B cell (primary cell): ENCODE results near the gene MRPL10. TPM values are rescaled to one million over a fixed set of nuclear protein-coding genes. Genes with fewer than 3 reads are reported as not detected.

Experiments used
- ATAC-seq: fragments of 200-7000 bp; cut with Tn5 transposase; one replicate; pipeline ENCODE4 v1.10.0; 2021; ENCODE audit warnings: low read depth, mild to moderate bottlenecking, moderate number of reproducible peaks, moderate library complexity
- CTCF ChIA-PET: fragments of 350-600 bp; sonication (Branson Sonifier 250); formaldehyde crosslinking; loops from one replicate; lab custom pipeline; 2021; ENCODE audit warnings: antibody characterized with exemption, inconsistent platforms; lab: Charles Lee
- POLR2A ChIA-PET: fragments of 350-600 bp; sonication (Branson Sonifier 250); formaldehyde crosslinking; loops from one replicate; lab custom pipeline; 2021; ENCODE audit warnings: antibody characterized with exemption; lab: Charles Lee
- DNase-seq: peaks from one replicate; pipeline ENCODE4 v3.0.0; 2013
- H2AFZ ChIP-seq: 2 replicates; pipeline ENCODE4 v1.6.1; 2012; ENCODE audit warnings: mild to moderate bottlenecking, low read depth, low read length; ENCODE audit not compliant: insufficient read depth, poor library complexity, severe bottlenecking
- H3K27ac ChIP-seq, 2 donors: 1 replicate in 1 of 2; 2 replicates in 1 of 2; pipeline ENCODE4 v1.5.1; 2012 to 2013; ENCODE audit warnings: low read length in 2 of 2, mild to moderate bottlenecking in 2 of 2, moderate library complexity in 1 of 2
- H3K27me3 ChIP-seq, 4 experiments: fragments of 200-600 bp in 1 of 4; sonication (generic) in 1 of 4; replicated peaks in 1 of 4; 1 replicate in 2 of 4; 2 replicates in 2 of 4; pipeline versions ENCODE4 v1.6.1 to v1.7.0; 2013 to 2016; ENCODE audit warnings: low read length in 3 of 4, mild to moderate bottlenecking in 2 of 4, mixed read lengths in 1 of 4, moderate library complexity in 1 of 4; ENCODE audit not compliant: insufficient read depth in 4 of 4, control insufficient read depth in 3 of 4; ENCODE audit errors: control extremely low read depth in 1 of 4
- H3K36me3 ChIP-seq, 2 experiments: replicated peaks in 1 of 2; 1 replicate in 1 of 2; 2 replicates in 1 of 2; pipeline versions ENCODE4 v1.6.1 to v1.7.1; 2013; ENCODE audit warnings: low read length in 1 of 2; ENCODE audit not compliant: insufficient read depth in 2 of 2, control insufficient read depth in 1 of 2; ENCODE audit errors: control extremely low read depth in 1 of 2, extremely low read depth in 1 of 2
- H3K4me1 ChIP-seq, 2 donors: fragments of 200-600 bp in 1 of 2; sonication (generic) in 1 of 2; 1 replicate in 1 of 2; 2 replicates in 1 of 2; pipeline versions ENCODE4 v1.5.1 to v1.6.1; 2013 to 2017; ENCODE audit warnings: low read length in 2 of 2; ENCODE audit not compliant: control insufficient read depth in 2 of 2, insufficient read depth in 2 of 2
- H3K4me2 ChIP-seq: replicated peaks from 2 replicates; pipeline ENCODE3; 2012; ENCODE audit warnings: mild to moderate bottlenecking, low read depth, low read length; ENCODE audit not compliant: poor library complexity, severe bottlenecking
- H3K4me3 ChIP-seq, 5 experiments: fragments of 200-600 bp in 1 of 5; sonication (generic) in 1 of 5; 1 replicate in 3 of 5; 2 replicates in 2 of 5; pipeline versions ENCODE4 v1.5.1 to v1.7.0; 2011 to 2016; ENCODE audit warnings: low read length in 4 of 5, mild to moderate bottlenecking in 4 of 5, low read depth in 2 of 5, control low read depth in 1 of 5, moderate library complexity in 1 of 5; ENCODE audit not compliant: insufficient read depth in 1 of 5; ENCODE audit errors: control extremely low read depth in 1 of 5, extremely low read depth in 1 of 5
- H3K79me2 ChIP-seq: fragments of 200-600 bp; sonication (generic); one replicate; pipeline ENCODE4 v1.6.0; 2016; ENCODE audit warnings: low read length; ENCODE audit not compliant: control insufficient read depth, insufficient read depth
- H3K9ac ChIP-seq: fragments of 200-600 bp; sonication (generic); 2 replicates; pipeline ENCODE4 v1.6.1; 2017; ENCODE audit warnings: mild to moderate bottlenecking, low read length, moderate library complexity
- H3K9me3 ChIP-seq, 3 donors: one replicate each; pipeline versions ENCODE4 v1.6.1 to v1.7.1; 2013; ENCODE audit warnings: low read length in 2 of 3; ENCODE audit not compliant: control insufficient read depth in 2 of 3, insufficient read depth in 1 of 3; ENCODE audit errors: control extremely low read depth in 1 of 3
- H4K20me1 ChIP-seq: 2 replicates; pipeline ENCODE4 v1.6.0; 2012; ENCODE audit warnings: mild to moderate bottlenecking, low read length; ENCODE audit not compliant: insufficient read depth, control insufficient read depth, poor library complexity, severe bottlenecking
- H3K27ac Mint-ChIP-seq: one replicate; pipeline ENCODE4 v1.8.0; 2021; ENCODE audit warnings: mixed read lengths
- H3K27me3 Mint-ChIP-seq: one replicate; pipeline ENCODE4 v1.8.0; 2021; ENCODE audit warnings: mixed read lengths
- H3K4me1 Mint-ChIP-seq: one replicate; pipeline ENCODE4 v1.8.0; 2021; ENCODE audit warnings: mixed read lengths
- H3K4me3 Mint-ChIP-seq: one replicate; pipeline ENCODE4 v1.8.0; 2021; ENCODE audit warnings: mixed read lengths
- H3K9me3 Mint-ChIP-seq: one replicate; pipeline ENCODE4 v1.8.0; 2022; ENCODE audit warnings: mixed read lengths; ENCODE audit not compliant: insufficient read depth
- CTCF ChIP-seq: fragments of 200-600 bp; IDR thresholded peaks from one replicate; pipeline ENCODE4 v1.8.0; 2022; ENCODE audit warnings: antibody characterized with exemption, mild to moderate bottlenecking
- EZH2 ChIP-seq: IDR thresholded peaks from 2 replicates; pipeline ENCODE4 v1.6.1; 2012; ENCODE audit warnings: borderline replicate concordance, low read depth, mild to moderate bottlenecking, moderate library complexity, low read length; ENCODE audit not compliant: insufficient read depth, poor library complexity, severe bottlenecking
- WGBS: methylation state at CpG from one replicate; pipeline ENCODE4 v1.1.5; 2013; ENCODE audit warnings: missing lambda C conversion rate; ENCODE audit not compliant: insufficient coverage; 5-methylcytosine and 5-hydroxymethylcytosine counted together
- intact Hi-C: fragments of 100-400 bp; cut with micrococcal nuclease; formaldehyde crosslinking; loops from one replicate; pipeline ENCODE4 v1.10.0; 2022
- polyA plus RNA-seq: library from polyadenylated mRNA; depleted of rRNA; stranded (reverse); fragments of >200 nt; gene quantifications from 2 replicates; pipeline ENCODE4 v1.2.3, GENCODE V29; 2012
- total RNA-seq, 2 donors: library from RNA; stranded (reverse); fragments of 120-200 nt in 1 of 2; gene quantifications; 1 replicate in 1 of 2; 2 replicates in 1 of 2; pipeline versions ENCODE4 v1.2.3 to v1.2.4, GENCODE V29; 2013 to 2022

Gene MRPL10
- total and polyA plus RNA-seq, 2 donors (not counting 1 experiment from before 2014, with no cell fraction given) = 34.8 to 39.4 TPM

DNA sequence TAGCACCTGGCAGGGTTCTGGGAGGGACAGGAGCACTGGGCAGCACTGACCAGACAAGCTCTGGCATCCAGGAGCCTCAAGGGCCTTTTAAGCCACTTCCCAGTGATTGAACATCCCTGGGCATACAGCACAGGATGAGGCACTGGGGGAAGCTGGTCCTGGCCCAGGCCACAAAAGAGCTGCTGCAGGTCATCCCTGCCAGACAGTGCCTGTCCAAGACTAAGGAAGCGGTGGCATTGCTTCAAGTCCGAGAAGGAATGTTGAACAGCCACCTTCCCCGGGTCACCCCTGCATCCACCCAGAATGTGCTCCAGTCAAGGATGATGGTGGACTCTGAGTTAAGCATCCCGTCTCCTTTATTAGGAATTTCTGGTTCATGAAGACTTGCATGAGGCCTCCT, 8.6 kb downstream of the MRPL10 start:
- 94% methylated on average over 4 of the region's 4 CpGs for WGBS
- TF ChIP-seq EZH2 (no peak), CTCF (no peak)

More for the DNA sequence above, 8.6 kb downstream of the MRPL10 start:
- Histone ChIP-seq H3K4me3 (no peak overlapping the region), H3K36me3 (peaks cover 1 to 55% of the 10 kb centered on the region in 2 experiments), H2AFZ (no peak overlapping the region), H3K9ac (no peak overlapping the region), H3K27ac (no peak overlapping the region), H3K9me3 (no peaks in the 10 kb centered on the region), H3K27me3 (no peaks in the 10 kb centered on the region), H4K20me1 (no peaks in the 10 kb centered on the region), H3K4me2 (no peak overlapping the region), H3K79me2 (peaks cover 20% of the 10 kb centered on the region), H3K4me1 (peaks cover 16 to 23% of the 10 kb centered on the region in 2 donors)
- no peak overlapping the region for H3K27ac Mint-ChIP-seq
- ChIA-PET CTCF (interaction anchor here (0.9 to 1.4 kb wide), 4 partner anchors 8 to 148 kb away, joined by 3 to 5 read pairs (median 4); partner anchors contain the start of genes CDK5RAP3, LRRC46, MRPL10 and SCRN2), POLR2A (interaction anchor here (2.3 kb wide), 1 partner anchor 9 kb away, joined by 13 read pairs; the partner anchor contains the start of genes LRRC46 and MRPL10)
- peaks cover 27% of the 10 kb centered on the region for H3K4me1 Mint-ChIP-seq
- ATAC-seq (no peak), DNase-seq (no peak)
- H3K9me3 Mint-ChIP-seq = no peaks in the 10 kb centered on the region
- no peaks in the 10 kb centered on the region for H3K27me3 Mint-ChIP-seq
- intact Hi-C loops = no loop called here
- H3K4me3 Mint-ChIP-seq = peak overlapping the region; percentile 45
